ENCODE data around the gene KATNAL1. TPM values are rescaled to one million over a fixed set of nuclear protein-coding genes. Genes with fewer than 3 reads are reported as not detected.
A peak's percentile ranks its signal among the peaks of the same experiment; 100 is the strongest.

The KATNAL1 gene
- polyA plus RNA-seq, 1 of the 3 experiments (the other 2 are of a cell fraction), result 5.1 TPM

DNA sequence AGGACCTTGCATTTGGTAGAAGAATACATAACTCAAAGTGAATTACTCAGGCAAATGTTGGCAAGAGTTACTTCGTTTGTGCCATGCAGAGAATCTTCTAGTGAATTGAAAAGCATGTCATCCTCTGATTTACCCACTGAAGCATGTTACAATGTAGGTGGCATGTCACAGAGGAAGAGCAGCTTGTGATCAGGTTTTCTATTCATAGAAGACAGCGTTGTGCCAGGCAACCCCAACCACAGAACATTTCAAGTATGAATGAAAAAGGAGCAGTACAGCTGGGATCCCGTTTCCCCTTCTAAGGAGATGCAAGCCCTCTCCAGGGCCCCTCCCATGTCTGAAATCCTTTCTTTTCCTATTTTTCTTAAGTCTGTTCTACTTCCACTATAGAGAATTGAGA is 6.0 kb upstream of the KATNAL1 start:
- peak overlapping the region; percentile 19; the same call in 1 of the 2 replicates for H3K4me2 ChIP-seq
- peaks cover 0 to 28% of the 10 kb centered on the region in 2 experiments for H3K4me1 ChIP-seq (ENCODE audit: control insufficient read depth in 1 of 2, insufficient read depth in 2 of 2, low read depth in 1 of 2, low read length in 1 of 2)
- POLR2A ChIA-PET, result no interaction called here
- H2AFZ ChIP-seq (ENCODE audit: low read depth), result peak overlapping the region; percentile 20; the same call in 1 of the 2 replicates
- no peak for DNase-seq
- no peaks in the 10 kb centered on the region for H3K79me2 ChIP-seq (ENCODE audit: insufficient read depth)
- no peak overlapping the region for H3K9ac ChIP-seq
- TF ChIP-seq, protein P1, sequence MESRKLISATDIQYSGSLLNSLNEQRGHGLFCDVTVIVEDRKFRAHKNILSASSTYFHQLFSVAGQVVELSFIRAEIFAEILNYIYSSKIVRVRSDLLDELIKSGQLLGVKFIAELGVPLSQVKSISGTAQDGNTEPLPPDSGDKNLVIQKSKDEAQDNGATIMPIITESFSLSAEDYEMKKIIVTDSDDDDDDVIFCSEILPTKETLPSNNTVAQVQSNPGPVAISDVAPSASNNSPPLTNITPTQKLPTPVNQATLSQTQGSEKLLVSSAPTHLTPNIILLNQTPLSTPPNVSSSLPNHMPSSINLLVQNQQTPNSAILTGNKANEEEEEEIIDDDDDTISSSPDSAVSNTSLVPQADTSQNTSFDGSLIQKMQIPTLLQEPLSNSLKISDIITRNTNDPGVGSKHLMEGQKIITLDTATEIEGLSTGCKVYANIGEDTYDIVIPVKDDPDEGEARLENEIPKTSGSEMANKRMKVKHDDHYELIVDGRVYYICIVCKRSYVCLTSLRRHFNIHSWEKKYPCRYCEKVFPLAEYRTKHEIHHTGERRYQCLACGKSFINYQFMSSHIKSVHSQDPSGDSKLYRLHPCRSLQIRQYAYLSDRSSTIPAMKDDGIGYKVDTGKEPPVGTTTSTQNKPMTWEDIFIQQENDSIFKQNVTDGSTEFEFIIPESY (IDR thresholded peaks at IDR 0.05; ENCODE audit: borderline replicate concordance, low read depth), result no peak
- no peak for TF ChIP-seq GABPA (IDR thresholded peaks at IDR 0.05; ENCODE audit: low read depth)
- TF ChIP-seq MEF2A (IDR thresholded peaks at IDR 0.05; ENCODE audit: borderline replicate concordance, low read depth), result no peak
- no peak for TF ChIP-seq RXRA (IDR thresholded peaks at IDR 0.05; ENCODE audit: borderline replicate concordance, low read depth)
- TF ChIP-seq GATA2 (CRISPR knock-in tag; IDR thresholded peaks at IDR 0.05), result no peak
- no peak for TF ChIP-seq CHD2 (IDR thresholded peaks at IDR 0.05; ENCODE audit: low read length, partially characterized antibody)
- no peak for TF ChIP-seq NRF1 (IDR thresholded peaks at IDR 0.05; ENCODE audit: low read depth, low read length)
- TF ChIP-seq, protein P2, sequence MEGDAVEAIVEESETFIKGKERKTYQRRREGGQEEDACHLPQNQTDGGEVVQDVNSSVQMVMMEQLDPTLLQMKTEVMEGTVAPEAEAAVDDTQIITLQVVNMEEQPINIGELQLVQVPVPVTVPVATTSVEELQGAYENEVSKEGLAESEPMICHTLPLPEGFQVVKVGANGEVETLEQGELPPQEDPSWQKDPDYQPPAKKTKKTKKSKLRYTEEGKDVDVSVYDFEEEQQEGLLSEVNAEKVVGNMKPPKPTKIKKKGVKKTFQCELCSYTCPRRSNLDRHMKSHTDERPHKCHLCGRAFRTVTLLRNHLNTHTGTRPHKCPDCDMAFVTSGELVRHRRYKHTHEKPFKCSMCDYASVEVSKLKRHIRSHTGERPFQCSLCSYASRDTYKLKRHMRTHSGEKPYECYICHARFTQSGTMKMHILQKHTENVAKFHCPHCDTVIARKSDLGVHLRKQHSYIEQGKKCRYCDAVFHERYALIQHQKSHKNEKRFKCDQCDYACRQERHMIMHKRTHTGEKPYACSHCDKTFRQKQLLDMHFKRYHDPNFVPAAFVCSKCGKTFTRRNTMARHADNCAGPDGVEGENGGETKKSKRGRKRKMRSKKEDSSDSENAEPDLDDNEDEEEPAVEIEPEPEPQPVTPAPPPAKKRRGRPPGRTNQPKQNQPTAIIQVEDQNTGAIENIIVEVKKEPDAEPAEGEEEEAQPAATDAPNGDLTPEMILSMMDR (IDR thresholded peaks at IDR 0.05), result no peak
- no peak for TF ChIP-seq FOSL2 (IDR thresholded peaks at IDR 0.05; ENCODE audit: borderline replicate concordance, low read depth)
- TF ChIP-seq YY1 (IDR thresholded peaks at IDR 0.05; ENCODE audit: low read depth), result no peak
- TF ChIP-seq MXI1 (IDR thresholded peaks at IDR 0.05; ENCODE audit: low read depth, low read length), result no peak
- no peak for TF ChIP-seq NFIC (IDR thresholded peaks at IDR 0.05; ENCODE audit: borderline replicate concordance)
- no peak for TF ChIP-seq TCF12 (IDR thresholded peaks at IDR 0.05)
- TF ChIP-seq, protein P3, sequence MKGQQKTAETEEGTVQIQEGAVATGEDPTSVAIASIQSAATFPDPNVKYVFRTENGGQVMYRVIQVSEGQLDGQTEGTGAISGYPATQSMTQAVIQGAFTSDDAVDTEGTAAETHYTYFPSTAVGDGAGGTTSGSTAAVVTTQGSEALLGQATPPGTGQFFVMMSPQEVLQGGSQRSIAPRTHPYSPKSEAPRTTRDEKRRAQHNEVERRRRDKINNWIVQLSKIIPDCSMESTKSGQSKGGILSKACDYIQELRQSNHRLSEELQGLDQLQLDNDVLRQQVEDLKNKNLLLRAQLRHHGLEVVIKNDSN (IDR thresholded peaks at IDR 0.05; ENCODE audit: borderline replicate concordance, low read depth), result no peak
- TF ChIP-seq TAF1 (IDR thresholded peaks at IDR 0.05; ENCODE audit: borderline replicate concordance, low read depth, low read length), result no peak
- no peak for TF ChIP-seq ELF1 (IDR thresholded peaks at IDR 0.05)
- TF ChIP-seq, protein P4, sequence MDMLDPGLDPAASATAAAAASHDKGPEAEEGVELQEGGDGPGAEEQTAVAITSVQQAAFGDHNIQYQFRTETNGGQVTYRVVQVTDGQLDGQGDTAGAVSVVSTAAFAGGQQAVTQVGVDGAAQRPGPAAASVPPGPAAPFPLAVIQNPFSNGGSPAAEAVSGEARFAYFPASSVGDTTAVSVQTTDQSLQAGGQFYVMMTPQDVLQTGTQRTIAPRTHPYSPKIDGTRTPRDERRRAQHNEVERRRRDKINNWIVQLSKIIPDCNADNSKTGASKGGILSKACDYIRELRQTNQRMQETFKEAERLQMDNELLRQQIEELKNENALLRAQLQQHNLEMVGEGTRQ (IDR thresholded peaks at IDR 0.05; ENCODE audit: borderline replicate concordance, low read depth, low read length), result no peak
- no peak for TF ChIP-seq JUND (IDR thresholded peaks at IDR 0.05)
- TF ChIP-seq TEAD4 (IDR thresholded peaks at IDR 0.05; ENCODE audit: borderline replicate concordance, insufficient read depth), result no peak
- TF ChIP-seq, protein P5, sequence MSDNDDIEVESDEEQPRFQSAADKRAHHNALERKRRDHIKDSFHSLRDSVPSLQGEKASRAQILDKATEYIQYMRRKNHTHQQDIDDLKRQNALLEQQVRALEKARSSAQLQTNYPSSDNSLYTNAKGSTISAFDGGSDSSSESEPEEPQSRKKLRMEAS (IDR thresholded peaks at IDR 0.05; ENCODE audit: low read depth), result no peak
- 0 out of 4 replicates have a peak overlapping the region, but pooled peaks of 1 of the 2 experiments have one; percentile 8 for H3K27ac ChIP-seq (ENCODE audit: low read depth in 2 of 2, low read length in 1 of 2)
- no peaks in the 10 kb centered on the region for H3K36me3 ChIP-seq (replicated peaks in 1 of 2; ENCODE audit: control insufficient read depth in 1 of 2, insufficient read depth in 2 of 2, low read length in 1 of 2)
- no peaks in the 10 kb centered on the region for H3K27me3 ChIP-seq (ENCODE audit: insufficient read depth)
- H4K20me1 ChIP-seq (ENCODE audit: insufficient read depth), result no peaks in the 10 kb centered on the region
- peaks cover 16% of the 10 kb centered on the region for H3F3A ChIP-seq (replicated peaks; ENCODE audit: insufficient read depth)
- H3K4me3 ChIP-seq (ENCODE audit: low read depth in 2 of 2, low read length in 1 of 2), result no peak overlapping the region
- H3K9me3 ChIP-seq, result no peaks in the 10 kb centered on the region
- no peaks in the 10 kb centered on the region for H3K9me2 ChIP-seq
- WGBS (ENCODE audit: low lambda C conversion rate), result 54% methylated on average over 3 of the region's 3 CpGs
- CTCF ChIA-PET, result no interaction called here
